ENCODE measurements around the gene SLC17A2. TPM values are rescaled to one million over a fixed set of nuclear protein-coding genes. Genes with fewer than 3 reads are reported as not detected.

SLC17A2 gene
- total RNA-seq, 1 experiment from 2014 or later, result not detected

DNA sequence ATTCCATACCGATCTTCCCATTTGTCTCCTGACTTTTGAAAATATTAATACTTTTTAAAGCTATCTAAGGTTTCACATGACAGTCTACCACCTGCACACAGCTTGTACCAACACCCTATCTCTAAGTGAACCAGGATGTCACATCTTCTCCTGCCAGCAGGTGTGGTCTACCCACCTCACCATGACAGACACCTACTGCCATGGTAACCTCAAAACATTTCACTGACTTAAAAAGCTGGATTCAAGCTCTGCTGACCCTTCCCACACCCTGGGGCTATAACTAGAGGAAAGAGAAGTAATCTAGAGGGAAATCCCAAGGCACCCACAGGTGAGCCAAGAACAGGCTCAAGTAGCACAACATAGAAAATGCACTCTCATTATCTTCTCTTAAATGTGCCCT lies 57.7 kb downstream of the SLC17A2 start:
- H3K9me2 ChIP-seq (ENCODE audit: insufficient read depth), result no peaks in the 10 kb centered on the region
- intact Hi-C loops (cut with micrococcal nuclease; ENCODE audit: unreplicated experiment), result no loop called here
- no peaks in the 10 kb centered on the region for H3K79me2 ChIP-seq (ENCODE audit: low read depth)
- no peaks in the 10 kb centered on the region for H3F3A ChIP-seq (ENCODE audit: insufficient read depth, low read depth)
- ChIA-PET CTCF (no interaction called here), POLR2A (ENCODE audit: unreplicated experiment) (no interaction called here)
- BruUV-seq (replicated peaks), result no TSS peak
- no peaks in the 10 kb centered on the region for H3K9me3 ChIP-seq (ENCODE audit: insufficient read depth, low read depth)
- no peaks in the 10 kb centered on the region for H3K4me1 ChIP-seq (replicated peaks; ENCODE audit: insufficient read depth)
- no peaks in the 10 kb centered on the region for H4K20me1 ChIP-seq (ENCODE audit: insufficient read depth)
- TF ChIP-seq, protein P1, sequence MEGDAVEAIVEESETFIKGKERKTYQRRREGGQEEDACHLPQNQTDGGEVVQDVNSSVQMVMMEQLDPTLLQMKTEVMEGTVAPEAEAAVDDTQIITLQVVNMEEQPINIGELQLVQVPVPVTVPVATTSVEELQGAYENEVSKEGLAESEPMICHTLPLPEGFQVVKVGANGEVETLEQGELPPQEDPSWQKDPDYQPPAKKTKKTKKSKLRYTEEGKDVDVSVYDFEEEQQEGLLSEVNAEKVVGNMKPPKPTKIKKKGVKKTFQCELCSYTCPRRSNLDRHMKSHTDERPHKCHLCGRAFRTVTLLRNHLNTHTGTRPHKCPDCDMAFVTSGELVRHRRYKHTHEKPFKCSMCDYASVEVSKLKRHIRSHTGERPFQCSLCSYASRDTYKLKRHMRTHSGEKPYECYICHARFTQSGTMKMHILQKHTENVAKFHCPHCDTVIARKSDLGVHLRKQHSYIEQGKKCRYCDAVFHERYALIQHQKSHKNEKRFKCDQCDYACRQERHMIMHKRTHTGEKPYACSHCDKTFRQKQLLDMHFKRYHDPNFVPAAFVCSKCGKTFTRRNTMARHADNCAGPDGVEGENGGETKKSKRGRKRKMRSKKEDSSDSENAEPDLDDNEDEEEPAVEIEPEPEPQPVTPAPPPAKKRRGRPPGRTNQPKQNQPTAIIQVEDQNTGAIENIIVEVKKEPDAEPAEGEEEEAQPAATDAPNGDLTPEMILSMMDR (conservative IDR thresholded peaks at IDR 0.05), result no peak
- no peak for TF ChIP-seq EZH2 (IDR thresholded peaks at IDR 0.05; ENCODE audit: low read depth)
- no peak overlapping the region for H3K4me3 ChIP-seq
- no peak for DNase-seq
- no peaks in the 10 kb centered on the region for H3K36me3 ChIP-seq (ENCODE audit: low read depth)
- H3K27ac ChIP-seq, result no peak overlapping the region
- H3K27me3 ChIP-seq (ENCODE audit: insufficient read depth, low read depth), result no peaks in the 10 kb centered on the region
- H3K4me2 ChIP-seq, result no peak overlapping the region
- H2AFZ ChIP-seq, result no peak overlapping the region

DNA sequence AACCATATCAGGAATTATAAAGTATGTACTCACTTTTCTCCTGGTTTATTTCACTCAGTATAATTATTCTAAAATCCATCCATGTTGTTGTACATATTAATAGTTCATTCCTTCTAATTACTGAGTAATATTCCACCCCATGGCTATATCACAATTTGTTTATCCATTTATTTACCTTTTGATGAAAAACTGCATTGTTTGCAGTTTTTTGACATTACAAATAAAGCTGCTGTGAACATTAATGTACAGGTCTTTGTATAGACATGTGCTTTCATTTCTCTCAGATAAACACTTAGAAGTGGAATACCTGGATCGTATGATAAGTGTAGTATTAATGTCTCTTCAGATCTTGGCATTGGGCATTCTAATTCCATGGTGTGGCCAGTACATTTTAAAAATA lies 60.7 kb downstream of the SLC17A2 start:
- intact Hi-C loops (cut with micrococcal nuclease; ENCODE audit: unreplicated experiment), result no loop called here
- no peaks in the 10 kb centered on the region for H3K9me2 ChIP-seq (ENCODE audit: insufficient read depth)
- H4K20me1 ChIP-seq (ENCODE audit: insufficient read depth), result no peaks in the 10 kb centered on the region
- no peaks in the 10 kb centered on the region for H3F3A ChIP-seq (ENCODE audit: insufficient read depth, low read depth)
- no peak overlapping the region for H3K4me2 ChIP-seq
- H3K36me3 ChIP-seq (ENCODE audit: low read depth), result no peaks in the 10 kb centered on the region
- H3K4me1 ChIP-seq (replicated peaks; ENCODE audit: insufficient read depth), result no peaks in the 10 kb centered on the region
- DNase-seq, result no peak
- H3K79me2 ChIP-seq (ENCODE audit: low read depth), result no peaks in the 10 kb centered on the region
- H3K27me3 ChIP-seq (ENCODE audit: insufficient read depth, low read depth), result no peaks in the 10 kb centered on the region
- BruUV-seq (replicated peaks), result no TSS peak
- no peaks in the 10 kb centered on the region for H3K9me3 ChIP-seq (ENCODE audit: insufficient read depth, low read depth)
- POLR2A ChIA-PET (ENCODE audit: unreplicated experiment), result no interaction called here
- no peak overlapping the region for H3K4me3 ChIP-seq
- no peak for TF ChIP-seq EZH2 (IDR thresholded peaks at IDR 0.05; ENCODE audit: low read depth)
- TF ChIP-seq, protein P1 (conservative IDR thresholded peaks at IDR 0.05), result no peak
- H2AFZ ChIP-seq, result no peak overlapping the region
- H3K27ac ChIP-seq, result no peak overlapping the region
- CTCF ChIA-PET, result no interaction called here

DNA sequence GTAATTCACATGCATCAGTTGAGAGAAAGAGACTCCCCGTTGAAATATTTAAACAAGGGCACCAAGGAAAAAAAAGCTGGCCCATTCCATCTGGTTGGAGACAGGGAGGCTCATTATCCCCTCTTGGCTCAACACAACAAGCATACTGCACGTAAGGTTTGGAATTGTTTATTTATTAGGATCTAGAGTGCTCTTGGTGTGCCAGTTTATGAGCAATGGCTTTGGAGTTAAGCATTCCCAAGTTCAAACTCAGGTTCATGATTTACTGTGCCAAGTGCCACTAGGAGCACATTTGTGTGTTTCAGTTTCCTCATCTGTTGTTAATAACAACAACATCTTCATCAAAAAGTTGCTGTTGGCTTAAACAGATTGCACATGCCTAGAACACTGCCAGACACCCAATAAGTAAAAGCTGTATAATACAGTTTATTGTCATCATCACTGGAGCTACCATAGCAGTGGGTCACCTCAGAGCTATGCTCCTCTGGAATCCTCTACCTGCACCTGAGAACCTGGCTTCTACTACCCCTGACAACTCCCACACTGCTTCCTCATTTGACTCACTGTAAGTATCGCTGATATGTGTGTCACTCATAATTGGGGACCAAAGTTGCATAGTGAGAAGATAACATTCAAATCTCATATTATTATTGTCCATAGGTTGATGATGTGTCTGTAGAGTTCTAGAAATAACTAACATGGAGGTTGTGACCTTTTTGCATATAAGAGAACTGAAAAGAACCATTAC lies 61.9 kb downstream of the SLC17A2 start:
- Histone ChIP-seq H3K27me3 (ENCODE audit: insufficient read depth, low read depth) (no peaks in the 10 kb centered on the region), H2AFZ (no peak overlapping the region), H3K4me2 (no peak overlapping the region), H3K36me3 (ENCODE audit: low read depth) (no peaks in the 10 kb centered on the region), H3K27ac (no peak overlapping the region), H3K9me2 (ENCODE audit: insufficient read depth) (no peaks in the 10 kb centered on the region), H3F3A (ENCODE audit: insufficient read depth, low read depth) (no peaks in the 10 kb centered on the region), H3K9me3 (ENCODE audit: insufficient read depth, low read depth) (no peaks in the 10 kb centered on the region), H3K4me3 (no peak overlapping the region), H4K20me1 (ENCODE audit: insufficient read depth) (no peaks in the 10 kb centered on the region), H3K79me2 (ENCODE audit: low read depth) (no peaks in the 10 kb centered on the region), H3K4me1 (replicated peaks; ENCODE audit: insufficient read depth) (no peaks in the 10 kb centered on the region)
- BruUV-seq (replicated peaks), result no TSS peak
- CTCF ChIA-PET, result no interaction called here
- POLR2A ChIA-PET (ENCODE audit: unreplicated experiment), result no interaction called here
- TF ChIP-seq, protein P1 (conservative IDR thresholded peaks at IDR 0.05), result no peak
- TF ChIP-seq EZH2 (IDR thresholded peaks at IDR 0.05; ENCODE audit: low read depth), result no peak
- intact Hi-C loops (cut with micrococcal nuclease; ENCODE audit: unreplicated experiment), result no loop called here
- no peak for DNase-seq

Measured in PC-9 (cell line).